ENCODE measurements around the gene TTC9. TPM values are rescaled to one million over a fixed set of nuclear protein-coding genes. Genes with fewer than 3 reads are reported as not detected.

The TTC9 gene
- total RNA-seq, 1 experiment from 2014 or later = 9.3 TPM

DNA sequence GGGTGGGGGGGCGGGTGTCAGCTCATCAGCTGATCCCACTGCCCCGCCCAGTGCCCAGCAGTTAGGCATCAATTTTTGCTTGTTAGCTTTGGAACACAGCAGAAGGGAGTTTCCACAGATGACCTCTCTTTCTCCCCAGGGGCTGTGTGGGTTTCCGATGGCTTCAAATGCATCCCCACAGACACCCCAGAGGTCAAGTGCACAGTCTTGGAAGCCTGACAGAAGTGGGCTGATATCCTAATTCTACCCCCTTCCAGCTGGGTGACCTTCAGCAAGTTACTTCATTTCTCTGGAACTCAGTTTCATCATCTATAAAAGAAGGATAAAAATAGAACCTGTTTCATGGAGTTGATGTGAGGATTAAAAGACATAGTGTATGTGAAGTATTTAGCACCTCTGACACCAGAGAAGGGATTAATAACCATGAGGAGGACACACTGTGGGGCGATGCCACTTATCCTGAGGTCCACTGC, 22.0 kb downstream of the TTC9 start:
- no peaks in the 10 kb centered on the region for H3K9me3 ChIP-seq (ENCODE audit: insufficient read depth, low read depth)
- no peak for TF ChIP-seq EZH2 (IDR thresholded peaks at IDR 0.05; ENCODE audit: low read depth)
- TF ChIP-seq, protein P1, sequence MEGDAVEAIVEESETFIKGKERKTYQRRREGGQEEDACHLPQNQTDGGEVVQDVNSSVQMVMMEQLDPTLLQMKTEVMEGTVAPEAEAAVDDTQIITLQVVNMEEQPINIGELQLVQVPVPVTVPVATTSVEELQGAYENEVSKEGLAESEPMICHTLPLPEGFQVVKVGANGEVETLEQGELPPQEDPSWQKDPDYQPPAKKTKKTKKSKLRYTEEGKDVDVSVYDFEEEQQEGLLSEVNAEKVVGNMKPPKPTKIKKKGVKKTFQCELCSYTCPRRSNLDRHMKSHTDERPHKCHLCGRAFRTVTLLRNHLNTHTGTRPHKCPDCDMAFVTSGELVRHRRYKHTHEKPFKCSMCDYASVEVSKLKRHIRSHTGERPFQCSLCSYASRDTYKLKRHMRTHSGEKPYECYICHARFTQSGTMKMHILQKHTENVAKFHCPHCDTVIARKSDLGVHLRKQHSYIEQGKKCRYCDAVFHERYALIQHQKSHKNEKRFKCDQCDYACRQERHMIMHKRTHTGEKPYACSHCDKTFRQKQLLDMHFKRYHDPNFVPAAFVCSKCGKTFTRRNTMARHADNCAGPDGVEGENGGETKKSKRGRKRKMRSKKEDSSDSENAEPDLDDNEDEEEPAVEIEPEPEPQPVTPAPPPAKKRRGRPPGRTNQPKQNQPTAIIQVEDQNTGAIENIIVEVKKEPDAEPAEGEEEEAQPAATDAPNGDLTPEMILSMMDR (conservative IDR thresholded peaks at IDR 0.05) = no peak
- peaks cover 71% of the 10 kb centered on the region for H3K4me1 ChIP-seq (replicated peaks; ENCODE audit: insufficient read depth)
- peaks cover 5% of the 10 kb centered on the region; the same call in 1 of the 2 replicates for H3K79me2 ChIP-seq (ENCODE audit: low read depth)
- peaks cover 42% of the 10 kb centered on the region for H3F3A ChIP-seq (ENCODE audit: insufficient read depth, low read depth)
- no TSS peak for BruUV-seq (replicated peaks)
- intact Hi-C loops (cut with micrococcal nuclease; ENCODE audit: unreplicated experiment) = no loop called here
- CTCF ChIA-PET = interaction anchor here (0.6 kb wide), 1 partner anchor 22 kb away, joined by 3 read pairs; the partner anchor contains the start of gene TTC9
- no peaks in the 10 kb centered on the region for H3K9me2 ChIP-seq (ENCODE audit: insufficient read depth)
- POLR2A ChIA-PET (ENCODE audit: unreplicated experiment) = no interaction called here
- no peaks in the 10 kb centered on the region for H3K27me3 ChIP-seq (ENCODE audit: insufficient read depth, low read depth)
- peak in 1 of 2 experiments; percentile 65 for DNase-seq
- H3K36me3 ChIP-seq (ENCODE audit: low read depth) = peaks cover 5% of the 10 kb centered on the region; the same call in 1 of the 2 replicates
- peak overlapping the region; percentile 99 for H3K27ac ChIP-seq
- H4K20me1 ChIP-seq (ENCODE audit: insufficient read depth) = no peaks in the 10 kb centered on the region
- H3K4me2 ChIP-seq = peak overlapping the region; percentile 91
- no peak overlapping the region for H2AFZ ChIP-seq
- no peak overlapping the region for H3K4me3 ChIP-seq

DNA sequence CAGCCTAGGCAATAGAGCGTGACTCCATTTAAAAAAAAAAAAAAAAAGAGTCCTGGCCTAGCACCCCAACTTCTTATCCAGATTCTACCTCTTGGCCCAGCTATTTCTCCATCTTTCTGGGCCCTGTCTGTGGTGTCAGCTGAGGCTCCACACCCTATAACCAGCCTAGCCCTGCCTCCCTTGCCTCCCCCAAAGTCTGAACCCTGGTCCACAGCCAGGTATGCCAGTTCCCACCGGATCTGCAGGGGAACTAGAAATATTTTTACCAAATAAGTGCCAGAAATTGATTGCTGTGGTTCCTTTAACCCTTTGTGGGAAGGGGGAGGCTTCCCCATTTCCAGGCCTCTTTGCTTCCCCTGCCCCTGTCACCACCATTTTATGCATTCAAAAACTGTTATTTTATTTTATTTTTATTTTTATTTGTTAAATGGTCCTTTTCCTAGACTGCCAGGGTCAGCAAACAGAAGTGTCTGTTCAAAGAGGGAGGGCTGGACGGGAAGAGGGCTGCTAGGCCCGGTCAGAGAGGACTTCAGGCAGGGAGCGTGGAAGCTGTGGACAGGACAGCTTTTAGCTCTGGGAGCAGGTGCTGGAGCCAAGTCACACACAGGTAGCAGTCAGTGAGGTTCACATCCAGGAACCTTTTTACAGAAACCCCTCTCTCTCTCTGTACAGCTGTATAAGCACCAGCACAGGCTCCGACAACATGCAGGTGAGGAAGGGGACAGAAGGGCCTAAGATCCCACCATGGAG, 23.2 kb downstream of the TTC9 start:
- Histone ChIP-seq H3K9me2 (ENCODE audit: insufficient read depth) (no peaks in the 10 kb centered on the region), H3K36me3 (ENCODE audit: low read depth) (peaks cover 5% of the 10 kb centered on the region; the same call in 1 of the 2 replicates), H3K9me3 (ENCODE audit: insufficient read depth, low read depth) (no peaks in the 10 kb centered on the region), H2AFZ (no peak overlapping the region), H3K79me2 (ENCODE audit: low read depth) (peaks cover 5% of the 10 kb centered on the region; the same call in 1 of the 2 replicates), H3K4me3 (peak overlapping the region; percentile 55; the same call in 1 of the 2 replicates), H3K4me1 (replicated peaks; ENCODE audit: insufficient read depth) (peaks cover 71% of the 10 kb centered on the region), H3F3A (ENCODE audit: insufficient read depth, low read depth) (peaks cover 42% of the 10 kb centered on the region), H3K4me2 (peak overlapping the region; percentile 91), H3K27ac (peak overlapping the region; percentile 99), H3K27me3 (ENCODE audit: insufficient read depth, low read depth) (no peaks in the 10 kb centered on the region), H4K20me1 (ENCODE audit: insufficient read depth) (no peaks in the 10 kb centered on the region)
- ChIA-PET POLR2A (ENCODE audit: unreplicated experiment) (interaction anchor here (0.6 kb wide), 1 partner anchor 1871 kb away, joined by 3 read pairs; no protein-coding TSS in a partner anchor), CTCF (interaction anchor here (0.5 to 1.1 kb wide), 2 partner anchors 25 to 49 kb away, joined by 4 to 7 read pairs; no protein-coding TSS in a partner anchor)
- DNase-seq = peak in 1 of 2 experiments; percentile 74
- intact Hi-C loops (cut with micrococcal nuclease; ENCODE audit: unreplicated experiment) = loop anchor here (1.0 kb wide), 5 partner anchors 24 to 147 kb away; partner anchors contain the start of gene TTC9
- BruUV-seq (replicated peaks) = no TSS peak
- no peak for TF ChIP-seq EZH2 (IDR thresholded peaks at IDR 0.05; ENCODE audit: low read depth)
- TF ChIP-seq, protein P1 (conservative IDR thresholded peaks at IDR 0.05) = no peak

All from PC-9 (cell line).